Spleen (tissue), 11 donors: ENCODE measurements around the gene TBL1X. TPM values are rescaled to one million over a fixed set of nuclear protein-coding genes. Genes with fewer than 3 reads are reported as not detected.

ENCODE experiments used
- DNase-seq: peaks from one replicate; pipeline ENCODE4 v3.0.0-alpha.2; 2020
- H3K27ac ChIP-seq, 8 donors: fragments of 200-600 bp; sonication (generic) in 7 of 8; 1 replicate in 4 of 8; 2 replicates in 4 of 8; pipeline versions ENCODE4 v1.5.0 to v1.8.0; 2016 to 2021; ENCODE audit warnings: inconsistent platforms in 4 of 8, mild to moderate bottlenecking in 4 of 8, moderate library complexity in 1 of 8
- H3K27me3 ChIP-seq, 7 donors: fragments of 200-600 bp; sonication (generic) in 6 of 7; replicated peaks in 1 of 7; 1 replicate in 4 of 7; 2 replicates in 3 of 7; pipeline versions ENCODE4 v1.5.0 to v1.8.0; 2016 to 2021; ENCODE audit warnings: inconsistent platforms in 3 of 7, mild to moderate bottlenecking in 1 of 7
- H3K36me3 ChIP-seq, 6 donors: fragments of 200-600 bp; sonication (generic) in 5 of 6; 1 replicate in 4 of 6; 2 replicates in 2 of 6; pipeline versions ENCODE4 v1.5.0 to v1.8.0; 2016 to 2021; ENCODE audit warnings: inconsistent platforms in 2 of 6
- H3K4me1 ChIP-seq, 6 donors: fragments of 200-600 bp; sonication (generic) in 5 of 6; 1 replicate in 3 of 6; 2 replicates in 3 of 6; pipeline versions ENCODE4 v1.5.0 to v1.8.0; 2016 to 2021; ENCODE audit warnings: inconsistent platforms in 3 of 6
- H3K4me3 ChIP-seq, 8 donors: fragments of 200-600 bp; sonication (generic) in 7 of 8; 1 replicate in 4 of 8; 2 replicates in 4 of 8; pipeline versions ENCODE4 v1.5.0 to v1.8.0; 2016 to 2021; ENCODE audit warnings: inconsistent platforms in 4 of 8, mild to moderate bottlenecking in 4 of 8, moderate library complexity in 2 of 8
- H3K9me3 ChIP-seq, 8 donors: fragments of 200-600 bp; sonication (generic) in 7 of 8; 1 replicate in 4 of 8; 2 replicates in 4 of 8; pipeline versions ENCODE4 v1.5.0 to v1.8.0; 2016 to 2021; ENCODE audit warnings: inconsistent platforms in 4 of 8
- CTCF ChIP-seq, 11 experiments: fragments of 200-600 bp in 7 of 11; fragments of 450-650 bp in 4 of 11; sonication (generic) in 4 of 11; IDR thresholded peaks in 8 of 11; conservative IDR thresholded peaks in 3 of 11; 1 replicate in 7 of 11; 2 replicates in 4 of 11; pipeline versions ENCODE4 v1.4.0 to v1.8.0; 2016 to 2021; ENCODE audit warnings: antibody characterized with exemption in 11 of 11, inconsistent platforms in 4 of 11, mild to moderate bottlenecking in 1 of 11
- POLR2A ChIP-seq, 3 donors: fragments of 450-650 bp; IDR thresholded peaks; one replicate each; pipeline ENCODE4 v1.5.1; 2017; ENCODE audit warnings: antibody characterized with exemption in 3 of 3, mild to moderate bottlenecking in 1 of 3
- POLR2AphosphoS5 ChIP-seq, 3 donors: sonication (generic); formaldehyde crosslinking; IDR thresholded peaks; one replicate each; pipeline ENCODE4 v1.5.1; 2017; ENCODE audit warnings: antibody characterized with exemption in 3 of 3
- WGBS, 5 donors: extraction: QIAGEN DNeasy Blood & Tissue Kit in 3 of 5; methylation state at CpG; one replicate each; pipeline versions ENCODE4 v1.1.5 to v1.1.7; 2013 to 2018; 5-methylcytosine and 5-hydroxymethylcytosine counted together
- intact Hi-C: fragments of 100-400 bp; cut with DNase I; formaldehyde crosslinking; loops from one replicate; pipeline ENCODE4 v1.15.0; 2023; ENCODE audit warnings: low total_unique reads
- polyA plus RNA-seq, 3 donors: library from polyadenylated mRNA; stranded (reverse); fragments of 200-250 nt; gene quantifications; one replicate each; pipeline ENCODE4 v1.2.1, GENCODE V29; 2013
- total RNA-seq, 7 donors: library from RNA; depleted of rRNA in 3 of 7; stranded (reverse); fragments of >200 nt in 3 of 7; fragmentation: NEBNext Ultra II Directional in 4 of 7; extraction: Animal tissue kit (Norgen Biotek cat#: 25700) in 4 of 7; gene quantifications; one replicate each; pipeline versions ENCODE4 v1.1.0 to v1.2.1, GENCODE V29; 2016 to 2021
- donor health status: healthy with polysubstance abuse.
- donor health status: DM: no; HTN: no; CAD: no; lungs with moderate emphysema.
- donor health status: DM: no; HTN: no; CAD: no.
- donor health status: Bipolar disorder and iron deficiency.
- donor health status: healthy.
- donor health status: DM: no; HTN: no; CAD: no.
- donor health status: DM: yes; HTN: yes; CAD: no.

The TBL1X gene
- total and polyA plus RNA-seq, 10 donors = 3.0 to 37.2 (median 21.4) TPM

- no peaks in the 10 kb centered on the region for H3K9me3 ChIP-seq
- no peak overlapping the region for H3K4me3 ChIP-seq
- H3K27me3 ChIP-seq = no peaks in the 10 kb centered on the region
- H3K4me1 ChIP-seq = peaks cover 15 to 26% (median 19%) of the 10 kb centered on the region in 6 donors
- intact Hi-C loops = no loop called here
- no peaks in the 10 kb centered on the region for H3K36me3 ChIP-seq
- no peak overlapping the region for H3K27ac ChIP-seq
- TF ChIP-seq POLR2AphosphoS5 (IDR thresholded peaks at IDR 0.05) (no peak), POLR2A (IDR thresholded peaks at IDR 0.05) (no peak), CTCF (IDR thresholded peaks at IDR 0.05 in 8 of 11, conservative IDR thresholded peaks at IDR 0.05 in 3 of 11) (no peak)
- WGBS, 5 donors = 71 to 85% (median 83%) methylated on average over 8 of the region's 8 CpGs
- no peak for DNase-seq
Measured at GRCh38 chrX:9562851-9563250, 98.0 kb downstream of the TBL1X start.

GRCh38 chrX:9566150-9566621 is 101.3 kb downstream of the TBL1X start:
- Histone ChIP-seq H3K4me3 (peak overlapping the region in 1 of 8 donors; percentile 8), H3K36me3 (no peaks in the 10 kb centered on the region), H3K27ac (peak overlapping the region in 2 of 8 donors; percentile 8 to 23), H3K4me1 (peaks cover 15 to 35% (median 19%) of the 10 kb centered on the region in 6 donors), H3K27me3 (no peaks in the 10 kb centered on the region), H3K9me3 (no peaks in the 10 kb centered on the region)
- no peak for TF ChIP-seq CTCF (IDR thresholded peaks at IDR 0.05 in 8 of 11, conservative IDR thresholded peaks at IDR 0.05 in 3 of 11)
- TF ChIP-seq POLR2AphosphoS5 (IDR thresholded peaks at IDR 0.05) = peak in 1 of 3 donors; percentile 23
- no peak for TF ChIP-seq POLR2A (IDR thresholded peaks at IDR 0.05)
- intact Hi-C loops = no loop called here
- WGBS, 5 donors = 17 to 42% (median 27%) methylated on average over 6 of the region's 6 CpGs
- no peak for DNase-seq

- TF ChIP-seq CTCF (IDR thresholded peaks at IDR 0.05 in 8 of 11, conservative IDR thresholded peaks at IDR 0.05 in 3 of 11) (no peak), POLR2AphosphoS5 (IDR thresholded peaks at IDR 0.05) (no peak), POLR2A (IDR thresholded peaks at IDR 0.05) (no peak)
- H3K4me3 ChIP-seq = no peak overlapping the region
- peaks cover 15 to 55% (median 22%) of the 10 kb centered on the region in 6 donors for H3K4me1 ChIP-seq
- H3K27me3 ChIP-seq = peaks cover 0 to 4% (median 0%) of the 10 kb centered on the region in 7 donors
- no peaks in the 10 kb centered on the region for H3K9me3 ChIP-seq
- intact Hi-C loops = no loop called here
- 43 to 63% (median 58%) methylated on average over 9 to 10 of the region's 10 CpGs for WGBS, 5 donors
- H3K27ac ChIP-seq = no peak overlapping the region
- H3K36me3 ChIP-seq = no peaks in the 10 kb centered on the region
- DNase-seq = no peak
Measured at GRCh38 chrX:9569876-9570301, 105.0 kb downstream of the TBL1X start.

GRCh38 chrX:9573282-9574106 is 108.6 kb downstream of the TBL1X start:
- H3K9me3 ChIP-seq = no peaks in the 10 kb centered on the region
- no peaks in the 10 kb centered on the region for H3K36me3 ChIP-seq
- DNase-seq = no peak
- no peak overlapping the region for H3K4me3 ChIP-seq
- H3K27me3 ChIP-seq = peaks cover 0 to 4% (median 0%) of the 10 kb centered on the region in 7 donors
- no peak overlapping the region for H3K27ac ChIP-seq
- intact Hi-C loops = no loop called here
- TF ChIP-seq POLR2A (IDR thresholded peaks at IDR 0.05) = no peak
- TF ChIP-seq CTCF (IDR thresholded peaks at IDR 0.05 in 8 of 11, conservative IDR thresholded peaks at IDR 0.05 in 3 of 11) = no peak
- no peak for TF ChIP-seq POLR2AphosphoS5 (IDR thresholded peaks at IDR 0.05)
- 43 to 70% (median 62%) methylated on average over 1 to 12 of the region's 12 CpGs for WGBS, 5 donors
- peaks cover 0 to 31% (median 0%) of the 10 kb centered on the region in 6 donors for H3K4me1 ChIP-seq
